Ovary (tissue), 9 donors: ENCODE data around the gene ELL2. TPM values are rescaled to one million over a fixed set of nuclear protein-coding genes. Genes with fewer than 3 reads are reported as not detected.

Experiments
- DNase-seq, 5 donors: peaks; one replicate each; pipeline ENCODE4 v3.0.0-alpha.2; 2019 to 2020
- H3K27ac ChIP-seq, 2 donors: fragments of 200-600 bp; one replicate each; pipeline versions ENCODE4 v1.5.1 to v1.8.0; 2019 to 2022
- H3K27me3 ChIP-seq: fragments of 200-600 bp; one replicate; pipeline ENCODE4 v1.8.0; 2022
- H3K36me3 ChIP-seq: fragments of 200-600 bp; sonication (generic); one replicate; pipeline ENCODE4 v1.5.1; 2019
- H3K4me1 ChIP-seq: one replicate; pipeline ENCODE4 v1.8.1; 2013; ENCODE audit warnings: mild to moderate bottlenecking, moderate library complexity; ENCODE audit not compliant: insufficient read depth
- H3K4me3 ChIP-seq: fragments of 200-600 bp; sonication (generic); one replicate; pipeline ENCODE4 v1.5.1; 2017
- H3K9me3 ChIP-seq, 2 donors: fragments of 200-600 bp in 1 of 2; sonication (generic) in 1 of 2; one replicate each; pipeline versions ENCODE4 v1.5.1 to v1.8.1; 2013 to 2019; ENCODE audit warnings: mild to moderate bottlenecking in 1 of 2, moderate library complexity in 1 of 2
- CTCF ChIP-seq, 3 donors: fragments of 450-650 bp in 2 of 3; fragments of 200-600 bp in 1 of 3; IDR thresholded peaks; one replicate each; pipeline versions ENCODE4 v1.5.1 to v1.8.0; 2016 to 2022; ENCODE audit warnings: antibody characterized with exemption in 3 of 3, mild to moderate bottlenecking in 1 of 3
- EP300 ChIP-seq: sonication (generic); formaldehyde crosslinking; IDR thresholded peaks from one replicate; pipeline ENCODE4 v1.6.1; 2017; ENCODE audit warnings: antibody characterized with exemption
- POLR2A ChIP-seq: fragments of 450-650 bp; IDR thresholded peaks from one replicate; pipeline ENCODE4 v1.6.1; 2017; ENCODE audit warnings: antibody characterized with exemption, mild to moderate bottlenecking, moderate library complexity
- WGBS, 3 donors: extraction: QIAGEN DNeasy Blood & Tissue Kit in 1 of 3; methylation state at CpG; one replicate each; pipeline versions ENCODE4 v1.1.5 to v1.1.7; 2013 to 2017; 5-methylcytosine and 5-hydroxymethylcytosine counted together
- intact Hi-C, 4 donors: fragments of 100-400 bp; cut with DNase I; formaldehyde crosslinking; loops; one replicate each; pipeline versions ENCODE4 v1.11.0 to v1.15.1; 2022 to 2023
- polyA plus RNA-seq, 2 donors: library from polyadenylated mRNA; stranded (reverse); fragments of 200-250 nt in 1 of 2; fragments of 350-450 nt in 1 of 2; fragmentation: Illumina TruSeq in 1 of 2; extraction: RNeasy Lipid Tissue Mini Kit (QIAGEN cat#74804) in 1 of 2; gene quantifications; one replicate each; pipeline ENCODE4 v1.2.3, GENCODE V29; 2013 to 2014
- total RNA-seq, 7 donors: library from RNA; depleted of rRNA in 2 of 7; stranded (reverse); fragments of >200 nt in 2 of 7; fragmentation: NEBNext Ultra II Directional in 3 of 7; extraction: Animal tissue kit (Norgen Biotek cat#: 25700) in 3 of 7; gene quantifications; one replicate each; pipeline versions ENCODE4 v1.1.0 to v1.2.4, GENCODE V29; 2016 to 2023
- donor health status: DM: no; HTN: no; CAD: no; lungs with moderate emphysema.
- donor health status: DM: no; HTN: no; CAD: no.
- donor health status: Bipolar disorder and iron deficiency.
- donor health status: DM: yes; HTN: yes; CAD: no.
- donor health status: DM: no; HTN: no; CAD: no.
- donor health status: DM: yes; HTN: yes; CAD: no.

Gene ELL2
- total and polyA plus RNA-seq, 9 donors: 7.2 to 73.2 (median 25.1) TPM

- no peak overlapping the region for H3K27ac ChIP-seq
- DNase-seq: no peak
- intact Hi-C loops: no loop called here
- H3K4me3 ChIP-seq: no peak overlapping the region
- no peaks in the 10 kb centered on the region for H3K27me3 ChIP-seq
- H3K9me3 ChIP-seq: no peaks in the 10 kb centered on the region
- H3K36me3 ChIP-seq: no peaks in the 10 kb centered on the region
- H3K4me1 ChIP-seq: peaks cover 2% of the 10 kb centered on the region
- 88 to 94% (median 92%) methylated on average over 1 of the region's 1 CpG for WGBS, 3 donors
- TF ChIP-seq POLR2A (no peak), EP300 (no peak), CTCF (IDR thresholded peaks at IDR 0.05) (no peak)
Observed at GRCh38 chr5:95949810-95950209, 11.8 kb downstream of the ELL2 start.

- TF ChIP-seq EP300: no peak
- TF ChIP-seq CTCF (IDR thresholded peaks at IDR 0.05): no peak
- TF ChIP-seq POLR2A: no peak
- Histone ChIP-seq H3K4me3 (no peak overlapping the region), H3K27me3 (no peaks in the 10 kb centered on the region), H3K9me3 (no peaks in the 10 kb centered on the region), H3K27ac (no peak overlapping the region), H3K36me3 (no peaks in the 10 kb centered on the region), H3K4me1 (peaks cover 3% of the 10 kb centered on the region)
- intact Hi-C loops: no loop called here
- DNase-seq: no peak
Observed at GRCh38 chr5:95948631-95949030, 13.0 kb downstream of the ELL2 start.

GRCh38 chr5:95946451-95946850, 15.2 kb downstream of the ELL2 start:
- no peaks in the 10 kb centered on the region for H3K9me3 ChIP-seq
- intact Hi-C loops: no loop called here
- H3K4me1 ChIP-seq: peaks cover 3% of the 10 kb centered on the region
- H3K4me3 ChIP-seq: no peak overlapping the region
- DNase-seq: no peak
- no peak for TF ChIP-seq POLR2A
- no peak for TF ChIP-seq EP300
- TF ChIP-seq CTCF (IDR thresholded peaks at IDR 0.05): no peak
- 96 to 100% (median 98%) methylated on average over 1 of the region's 1 CpG for WGBS, 3 donors
- no peak overlapping the region for H3K27ac ChIP-seq
- H3K36me3 ChIP-seq: no peaks in the 10 kb centered on the region
- H3K27me3 ChIP-seq: no peaks in the 10 kb centered on the region

- Histone ChIP-seq H3K9me3 (no peaks in the 10 kb centered on the region), H3K4me1 (peaks cover 5% of the 10 kb centered on the region), H3K4me3 (no peak overlapping the region), H3K27ac (no peak overlapping the region), H3K36me3 (no peaks in the 10 kb centered on the region), H3K27me3 (no peaks in the 10 kb centered on the region)
- no peak for DNase-seq
- TF ChIP-seq POLR2A: no peak
- no peak for TF ChIP-seq CTCF (IDR thresholded peaks at IDR 0.05)
- TF ChIP-seq EP300: no peak
- 58 to 77% (median 63%) methylated on average over 2 of the region's 2 CpGs for WGBS, 3 donors
- intact Hi-C loops: no loop called here
Observed at GRCh38 chr5:95942968-95943367, 18.7 kb downstream of the ELL2 start.

- Histone ChIP-seq H3K27me3 (no peaks in the 10 kb centered on the region), H3K4me3 (no peak overlapping the region), H3K4me1 (peaks cover 5% of the 10 kb centered on the region), H3K9me3 (no peaks in the 10 kb centered on the region), H3K27ac (no peak overlapping the region), H3K36me3 (no peaks in the 10 kb centered on the region)
- no peak for DNase-seq
- intact Hi-C loops: no loop called here
- TF ChIP-seq EP300: no peak
- no peak for TF ChIP-seq POLR2A
- TF ChIP-seq CTCF (IDR thresholded peaks at IDR 0.05): no peak
- 94 to 97% (median 96%) methylated on average over 2 of the region's 2 CpGs for WGBS, 3 donors
Observed at GRCh38 chr5:95942414-95942813, 19.2 kb downstream of the ELL2 start.
